DMS53 (cell line): ENCODE results near the gene ATF1.

ENCODE experiments used
- DNase-seq: peaks from one replicate; lab custom pipeline; 2025; lab: John Stamatoyannopoulos, UW

The ATF1 gene

GRCh38 chr12:50763639-50764285 is at the start of gene ATF1:
TSS of gene ATF1 (plus strand) at chr12:50764101. CDS start at chr12:50780146, 16,045 bp downstream.
- DNase-seq: peak; percentile 96

- no peak for DNase-seq
Measured at GRCh38 chr12:50715174-50715573, 48.7 kb upstream of the ATF1 start.

- no peak for DNase-seq
Measured at GRCh38 chr12:50718760-50719159, 45.1 kb upstream of the ATF1 start.

- no peak for DNase-seq
Measured at GRCh38 chr12:50720085-50720484, 43.8 kb upstream of the ATF1 start.

GRCh38 chr12:50720501-50720900 is 43.4 kb upstream of the ATF1 start:
- no peak for DNase-seq

- DNase-seq: no peak
Measured at GRCh38 chr12:50723865-50724264, 40.0 kb upstream of the ATF1 start.

GRCh38 chr12:50725011-50725942 is 38.6 kb upstream of the ATF1 start:
- no peak for DNase-seq

GRCh38 chr12:50727466-50727865 is 36.4 kb upstream of the ATF1 start:
- DNase-seq: no peak

GRCh38 chr12:50728417-50728816 is 35.5 kb upstream of the ATF1 start:
- DNase-seq: no peak

- DNase-seq: no peak
Measured at GRCh38 chr12:50728841-50729240, 35.1 kb upstream of the ATF1 start.

- no peak for DNase-seq
Measured at GRCh38 chr12:50732591-50732990, 31.3 kb upstream of the ATF1 start.

- DNase-seq: no peak
Measured at GRCh38 chr12:50733706-50734105, 30.2 kb upstream of the ATF1 start.

GRCh38 chr12:50734409-50735263 is 29.3 kb upstream of the ATF1 start:
- peak; percentile 48 for DNase-seq

GRCh38 chr12:50739611-50740010 is 24.3 kb upstream of the ATF1 start:
- no peak for DNase-seq

GRCh38 chr12:50740307-50740706 is 23.6 kb upstream of the ATF1 start:
- no peak for DNase-seq

- DNase-seq: no peak
Measured at GRCh38 chr12:50742776-50743175, 21.1 kb upstream of the ATF1 start.

GRCh38 chr12:50745861-50746260 is 18.0 kb upstream of the ATF1 start:
- no peak for DNase-seq

- no peak for DNase-seq
Measured at GRCh38 chr12:50746431-50746830, 17.5 kb upstream of the ATF1 start.

GRCh38 chr12:50747817-50748216 is 16.1 kb upstream of the ATF1 start:
- no peak for DNase-seq

- DNase-seq: no peak
Measured at GRCh38 chr12:50749459-50749882, 14.4 kb upstream of the ATF1 start.

GRCh38 chr12:50750366-50750765 is 13.5 kb upstream of the ATF1 start:
- no peak for DNase-seq
